ENCODE results near the gene ENTPD6.

The ENTPD6 gene

DNA sequence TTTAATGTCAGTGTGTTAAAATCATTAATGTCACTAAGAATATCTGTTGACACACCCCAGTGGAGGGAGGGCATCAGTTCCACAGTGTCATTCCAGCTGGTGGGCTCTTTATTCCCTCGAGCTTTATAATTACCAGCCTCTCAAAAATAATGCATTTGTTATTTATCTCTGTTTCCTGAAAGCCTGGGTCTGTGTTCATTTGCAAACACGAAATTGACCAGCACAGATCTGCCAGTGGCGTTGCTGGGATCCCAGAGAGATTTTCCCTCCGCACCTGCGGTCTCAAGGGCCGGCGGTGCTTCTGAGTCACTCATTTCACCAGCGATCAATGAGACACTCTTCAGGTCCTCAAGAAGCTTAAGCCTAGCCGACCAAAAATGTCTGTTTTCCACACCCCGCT is 46.7 kb downstream of the ENTPD6 start:
- DNase-seq (ENCODE audit: low read depth in 2 of 2), result no peak

DNA sequence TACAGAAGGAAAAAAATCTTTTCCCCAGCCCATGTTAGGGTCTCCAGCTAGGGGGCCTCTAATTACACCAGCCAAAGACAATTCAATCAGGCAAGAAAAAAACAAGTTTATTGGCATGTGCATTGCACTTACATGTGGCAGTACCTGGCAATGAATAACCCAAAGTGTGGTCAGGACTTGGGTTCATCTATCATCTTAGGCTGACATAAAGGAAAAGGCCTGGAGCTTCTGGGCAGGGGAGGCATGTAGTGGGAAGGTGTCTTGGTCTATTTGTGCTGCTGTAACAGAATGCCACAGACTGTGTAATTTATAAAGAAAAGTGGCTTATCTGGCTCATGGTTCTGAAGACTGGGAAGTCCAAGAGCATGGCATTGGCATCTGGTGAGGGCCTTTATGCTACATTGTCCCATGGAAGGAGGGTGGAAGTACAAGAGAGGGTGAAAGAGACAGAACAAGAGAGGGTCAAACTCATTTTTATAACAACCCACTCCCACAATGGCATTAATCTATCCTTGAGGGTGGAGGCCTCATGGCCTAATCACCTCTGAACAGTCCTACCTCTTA is 48.0 kb downstream of the ENTPD6 start:
- no peak for DNase-seq (ENCODE audit: low read depth in 2 of 2)

DNA sequence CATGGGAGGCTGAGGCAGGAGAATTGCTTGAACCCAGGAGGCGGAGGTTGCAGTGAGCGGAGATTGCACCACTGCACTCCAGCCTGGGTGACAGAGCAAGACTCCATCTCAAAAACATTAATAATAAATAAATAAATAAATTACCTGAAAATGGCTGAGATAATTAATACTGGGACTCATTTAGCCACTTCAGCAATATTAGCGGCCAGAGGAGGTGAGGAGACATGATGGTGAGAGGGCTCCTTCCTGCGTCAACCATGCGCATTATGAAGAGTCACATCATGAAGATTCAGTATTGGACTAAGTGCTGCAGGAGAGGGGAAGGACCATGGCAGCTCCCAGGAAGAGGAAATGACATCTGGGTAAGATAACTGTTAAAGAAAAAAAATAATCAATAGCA is 49.5 kb downstream of the ENTPD6 start:
- no peak for DNase-seq (ENCODE audit: low read depth in 2 of 2)

DNA sequence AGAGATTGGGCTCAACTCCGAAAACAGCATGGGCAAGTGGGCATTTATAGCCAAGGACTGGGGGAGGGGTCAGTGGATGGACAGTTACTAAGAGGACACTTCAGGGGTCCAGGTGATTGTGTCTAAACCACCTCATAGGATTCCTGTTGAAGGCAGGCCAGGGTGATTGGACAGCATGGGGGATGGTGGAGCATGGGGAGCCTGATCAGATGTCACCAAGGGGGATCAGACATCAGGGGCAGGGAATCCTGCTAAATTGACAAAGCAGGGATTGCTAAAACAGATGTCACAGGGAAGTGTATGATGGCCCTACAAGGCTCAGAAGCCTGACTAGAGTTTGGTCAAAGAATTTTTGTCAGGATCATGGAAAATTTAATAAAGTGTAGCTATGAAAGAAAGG is 49.9 kb downstream of the ENTPD6 start:
- DNase-seq (ENCODE audit: low read depth in 2 of 2), result no peak

DNA sequence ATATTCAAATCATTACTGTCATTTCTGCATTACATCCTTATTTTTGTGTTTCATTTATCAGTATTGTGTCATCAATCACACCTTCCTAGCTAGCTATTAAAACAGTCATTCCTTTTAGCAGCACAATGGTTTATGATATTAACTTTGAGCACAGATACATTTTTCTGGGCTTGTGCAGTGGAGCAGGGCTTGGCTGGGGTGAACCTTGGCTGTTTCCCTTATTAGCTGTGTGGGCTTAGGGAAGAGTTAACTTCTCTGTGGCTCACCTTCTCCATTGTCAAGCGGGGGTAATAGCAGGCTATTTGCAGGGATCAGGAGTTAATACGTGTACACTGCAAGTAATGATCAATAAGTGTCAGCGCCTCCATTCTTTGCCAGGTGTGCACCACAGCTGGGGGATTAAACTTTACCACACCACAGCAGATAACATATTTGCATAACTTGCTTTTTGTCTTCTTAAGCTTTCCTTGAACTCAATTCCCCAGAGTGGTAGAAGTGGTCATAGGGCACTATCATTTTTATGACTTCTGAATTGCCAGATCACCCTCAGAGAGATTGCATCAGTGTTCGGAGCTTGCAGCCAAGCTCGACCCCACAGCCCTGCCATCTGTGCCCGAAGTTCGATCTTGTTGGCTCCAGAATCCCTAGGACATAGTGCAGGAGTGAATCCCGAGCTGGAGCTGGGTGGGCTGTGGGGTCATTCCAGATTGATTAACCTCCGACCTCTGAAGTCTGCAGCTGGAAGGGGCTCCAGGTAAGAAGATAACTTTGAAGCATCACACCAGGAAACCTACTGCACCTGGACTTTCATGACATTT is 50.9 kb downstream of the ENTPD6 start:
- no peak for DNase-seq (ENCODE audit: low read depth in 2 of 2)

DNA sequence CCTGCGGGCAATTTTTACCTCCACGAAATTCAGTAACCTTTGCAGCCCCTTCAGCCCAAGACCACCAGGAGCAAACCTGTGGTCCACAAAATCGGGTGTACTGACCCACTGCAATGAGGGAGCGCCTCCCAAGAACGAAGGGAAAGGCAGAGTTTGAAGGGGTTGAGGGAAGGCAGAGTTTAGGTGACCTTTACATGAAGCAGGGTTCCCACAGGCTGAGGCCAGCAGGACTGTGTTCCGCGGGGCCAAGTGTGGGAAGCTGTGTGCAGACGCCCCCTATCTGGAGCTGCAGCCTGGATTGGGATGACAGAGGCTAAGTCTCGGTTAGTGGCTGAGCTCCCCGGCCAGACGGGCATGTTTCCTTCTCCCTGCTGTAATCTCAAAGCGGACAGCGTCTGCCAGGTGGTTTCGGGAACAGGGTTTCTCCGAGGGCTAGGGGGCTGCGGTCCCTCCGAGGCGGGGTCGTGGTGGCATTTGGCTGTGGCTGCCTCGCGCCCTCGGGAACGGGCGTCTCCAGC is 51.5 kb downstream of the ENTPD6 start:
- no peak for DNase-seq (ENCODE audit: low read depth in 2 of 2)

DNA sequence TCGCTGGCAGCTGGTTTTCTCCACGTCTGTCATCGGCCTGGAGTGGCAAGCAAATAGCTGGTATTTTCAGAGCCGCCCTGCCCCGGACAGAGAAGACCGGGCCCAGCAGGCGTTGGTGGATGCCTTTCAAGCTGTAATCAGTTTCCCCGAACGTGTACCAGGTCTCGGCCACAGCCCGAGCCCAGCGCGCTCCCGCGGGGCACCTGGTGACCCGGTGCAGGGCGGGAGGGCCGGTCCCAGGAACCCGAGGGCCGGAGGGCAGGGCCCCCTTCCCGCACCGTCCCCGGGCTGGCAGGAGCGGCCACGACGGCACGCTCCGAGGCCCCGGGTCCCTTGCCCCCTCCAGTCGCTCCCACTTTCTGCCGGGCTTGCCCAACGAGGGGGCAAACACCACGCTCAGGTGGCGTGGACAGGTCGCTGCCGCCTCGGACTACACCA is 52.0 kb downstream of the ENTPD6 start:
- DNase-seq (ENCODE audit: low read depth in 2 of 2), result no peak

DNA sequence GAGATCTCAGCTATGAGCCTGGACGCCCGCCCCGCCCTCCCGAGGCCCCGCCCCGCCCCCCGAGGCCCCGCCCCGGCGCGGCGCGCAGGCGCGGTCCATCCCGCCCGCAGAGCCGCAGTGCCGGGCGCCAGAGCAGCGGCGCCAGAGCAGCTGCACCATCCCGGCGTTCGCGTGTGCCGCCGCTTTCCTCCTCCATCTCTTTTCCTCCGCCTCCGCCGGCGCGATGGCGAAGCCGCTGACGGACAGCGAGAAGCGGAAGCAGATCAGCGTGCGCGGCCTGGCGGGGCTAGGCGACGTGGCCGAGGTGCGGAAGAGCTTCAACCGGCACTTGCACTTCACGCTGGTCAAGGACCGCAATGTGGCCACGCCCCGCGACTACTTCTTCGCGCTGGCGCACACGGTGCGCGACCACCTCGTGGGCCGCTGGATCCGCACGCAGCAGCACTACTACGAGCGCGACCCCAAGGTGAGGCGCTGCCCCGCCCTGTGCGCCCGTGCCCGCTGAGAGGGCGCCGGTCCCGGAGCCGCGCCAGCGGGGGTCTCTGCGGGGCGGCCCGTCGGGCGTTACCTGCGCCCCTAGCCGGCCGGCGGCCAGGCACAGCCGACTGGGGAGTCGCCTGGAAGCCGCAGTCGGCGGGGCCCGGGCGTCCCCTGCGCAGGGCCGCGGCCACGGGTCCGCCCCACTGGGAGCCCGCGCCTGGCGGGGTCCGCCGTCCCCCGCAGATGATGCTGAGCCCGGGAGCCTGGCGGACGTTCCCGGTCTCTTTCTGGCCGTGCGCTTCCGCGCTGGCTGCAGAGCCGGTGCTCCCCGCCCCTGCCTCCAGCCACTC is 52.7 kb downstream of the ENTPD6 start, which contains the start of gene PYGB:
Gene PYGB, plus strand, starts transcription at position 130 of the 830 bp plus-strand sequence. Its CDS starts 94 bp downstream, at position 224.
- DNase-seq (ENCODE audit: low read depth in 2 of 2), result peak; percentile 56 to 63

DNA sequence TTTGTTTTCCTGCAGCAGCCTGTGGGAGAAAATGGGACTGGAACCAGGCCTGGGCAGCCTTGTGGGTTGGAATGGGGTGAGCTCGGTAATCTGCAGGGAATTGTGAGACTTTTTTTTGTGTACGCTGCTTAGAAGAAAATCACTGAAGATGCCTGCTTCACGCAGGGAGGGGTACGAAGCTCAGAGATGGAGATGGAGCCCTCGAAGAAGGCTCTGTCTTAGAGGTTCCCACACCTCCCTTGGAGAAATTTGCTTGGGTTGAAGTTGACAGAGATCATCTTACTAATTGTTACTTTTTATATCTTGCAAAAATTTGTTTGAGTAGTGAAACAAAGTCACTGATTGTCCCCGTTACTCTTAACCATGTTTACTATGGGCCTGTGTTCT is 53.3 kb downstream of the ENTPD6 start:
- DNase-seq (ENCODE audit: low read depth in 2 of 2), result no peak

DNA sequence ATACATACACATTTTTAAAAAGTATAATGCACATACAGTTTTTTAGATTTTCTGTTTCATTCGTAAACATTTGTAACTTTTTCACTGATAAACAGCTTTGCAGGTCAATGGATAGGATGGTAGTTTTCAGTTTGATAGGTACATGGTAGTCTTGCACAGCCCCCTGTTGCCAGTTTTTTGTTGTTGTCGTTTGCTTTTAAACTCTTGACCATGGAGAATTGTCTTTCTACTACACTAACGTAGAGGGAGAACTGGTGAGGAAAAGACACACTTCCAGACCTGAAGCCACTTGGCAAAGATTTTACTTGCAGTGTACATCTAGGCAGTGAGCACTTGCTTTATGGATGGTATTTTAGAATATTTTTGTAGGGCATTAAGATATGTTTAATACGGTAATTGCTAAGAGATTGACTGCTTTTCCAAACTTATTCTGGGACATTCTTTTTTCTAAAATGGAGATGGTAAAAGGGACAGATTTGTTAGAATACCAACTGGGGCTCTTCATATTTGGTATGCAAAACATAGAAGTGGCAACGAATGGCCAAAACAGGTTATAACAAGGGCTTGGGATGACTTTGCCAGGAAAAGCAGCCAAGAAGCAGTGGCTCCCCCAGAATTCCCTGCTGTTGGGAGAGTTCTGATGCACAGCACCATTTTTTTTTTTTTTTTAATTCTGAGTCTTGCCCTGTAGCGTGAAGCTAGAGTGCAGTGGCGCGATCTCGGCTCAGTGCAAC is 53.9 kb downstream of the ENTPD6 start:
- no peak for DNase-seq (ENCODE audit: low read depth in 2 of 2)

DNA sequence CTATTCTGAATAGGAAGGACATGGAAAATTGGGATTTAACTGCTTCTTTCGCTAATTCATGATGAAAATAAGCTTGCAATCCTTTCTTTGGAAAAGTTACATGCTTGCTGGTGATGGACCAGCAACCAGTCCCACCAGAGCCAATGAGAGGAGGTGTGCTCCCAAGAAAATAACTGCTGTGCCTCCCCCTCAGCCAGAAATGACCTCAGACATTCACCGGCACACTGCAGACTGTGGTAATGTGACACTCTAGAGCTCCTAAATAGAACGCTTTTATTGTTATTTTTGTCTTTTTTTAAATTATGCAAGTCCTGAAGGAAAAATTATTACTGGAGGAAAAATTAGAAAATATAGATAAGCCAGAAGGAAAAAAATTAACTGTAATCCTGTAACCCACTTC is 55.0 kb downstream of the ENTPD6 start:
- no peak for DNase-seq (ENCODE audit: low read depth in 2 of 2)

DNA sequence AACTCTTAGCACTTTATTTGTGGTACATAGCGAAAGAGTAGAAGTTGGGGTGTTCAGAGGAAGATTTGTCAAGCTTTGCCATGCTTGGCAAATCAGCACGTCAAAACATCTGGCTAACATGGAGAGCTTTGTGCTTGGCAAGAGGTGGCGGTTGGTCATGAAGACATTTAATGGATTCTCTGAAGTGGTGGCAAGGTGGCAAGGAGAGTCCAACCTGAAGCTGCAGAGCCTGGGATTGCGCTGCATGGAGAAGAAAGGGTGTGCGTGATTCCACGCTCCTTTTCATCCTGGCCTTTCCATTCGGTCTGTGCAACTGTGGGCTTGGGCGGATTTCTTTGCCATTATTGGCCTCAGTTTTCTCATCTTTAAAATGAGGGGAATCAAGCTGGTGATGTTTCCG is 55.5 kb downstream of the ENTPD6 start:
- no peak for DNase-seq (ENCODE audit: low read depth in 2 of 2)

DNA sequence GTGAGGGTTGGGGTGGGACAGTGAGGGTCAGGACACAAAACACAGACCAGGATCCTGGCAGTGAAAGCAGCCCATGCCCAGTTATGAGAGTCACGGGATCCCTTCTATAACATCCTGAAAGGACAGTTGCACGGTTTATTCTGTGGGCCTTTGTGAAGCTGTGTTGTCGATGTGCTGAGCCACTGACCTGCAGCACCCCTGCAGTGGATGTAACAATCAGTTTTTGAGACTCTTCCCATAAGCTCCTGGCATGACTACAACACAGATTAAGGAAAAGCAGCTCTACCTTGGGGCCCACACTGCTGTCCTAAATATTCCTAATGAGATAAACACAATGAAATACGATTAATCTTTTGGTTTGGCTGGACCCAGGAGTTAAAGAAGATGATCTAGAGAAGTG is 56.0 kb downstream of the ENTPD6 start:
- no peak for DNase-seq (ENCODE audit: low read depth in 2 of 2)

DNA sequence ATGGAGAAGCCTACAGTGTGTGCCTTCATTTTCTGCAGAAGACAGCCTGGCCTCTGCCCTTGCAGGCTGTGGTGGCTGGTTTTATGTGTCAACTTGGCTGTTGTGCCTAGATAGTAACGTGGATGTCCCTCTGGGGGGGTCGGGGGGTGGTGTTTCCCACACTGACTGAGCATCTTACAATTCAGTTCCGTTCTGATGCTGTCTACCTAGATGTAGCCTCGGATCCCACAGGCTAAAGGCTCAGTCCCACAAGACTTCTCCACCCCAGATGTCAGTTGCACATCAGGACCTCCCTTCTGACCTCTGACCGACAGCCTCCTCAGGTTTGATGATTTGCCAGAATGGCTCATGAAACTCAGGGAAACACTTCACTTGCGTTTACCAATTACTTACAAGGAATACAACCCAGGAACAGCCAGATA is 56.7 kb downstream of the ENTPD6 start:
- DNase-seq (ENCODE audit: low read depth in 2 of 2), result no peak

DNA sequence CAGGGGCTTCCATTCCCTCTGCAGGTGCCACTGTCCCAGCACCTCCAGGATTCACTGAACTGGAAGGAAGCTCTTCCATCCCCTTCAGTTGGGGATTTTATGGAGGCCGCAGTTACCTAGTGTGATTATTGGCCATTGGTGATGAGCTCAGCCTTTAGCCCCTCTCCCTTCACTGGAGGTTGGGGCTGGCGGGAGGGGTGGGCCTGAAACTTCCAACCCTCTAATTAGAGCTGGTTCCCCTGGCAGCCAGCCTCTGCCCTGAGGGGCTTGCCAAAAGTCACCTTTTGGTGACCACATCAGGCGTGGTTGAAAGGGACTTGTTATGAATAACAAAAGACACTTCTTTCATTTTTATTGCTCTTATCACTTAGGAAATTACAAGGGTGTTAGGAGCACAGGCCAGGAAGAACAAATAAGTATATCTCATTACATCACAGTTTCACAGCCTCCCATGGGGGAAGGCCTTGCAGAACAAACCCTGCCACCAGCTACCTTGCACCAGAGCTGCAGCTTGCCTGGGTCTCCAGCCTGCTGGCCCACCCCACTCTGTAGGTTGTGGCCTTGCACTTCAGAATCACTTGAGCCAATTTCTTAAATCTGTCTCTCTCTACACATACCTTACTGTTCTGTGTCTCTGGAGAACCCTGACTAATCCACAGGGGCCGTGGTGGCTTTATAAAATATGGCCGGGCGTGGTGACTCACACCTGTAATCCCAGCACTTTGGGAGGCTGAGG is 57.3 kb downstream of the ENTPD6 start:
- DNase-seq (ENCODE audit: low read depth in 2 of 2), result no peak

DNA sequence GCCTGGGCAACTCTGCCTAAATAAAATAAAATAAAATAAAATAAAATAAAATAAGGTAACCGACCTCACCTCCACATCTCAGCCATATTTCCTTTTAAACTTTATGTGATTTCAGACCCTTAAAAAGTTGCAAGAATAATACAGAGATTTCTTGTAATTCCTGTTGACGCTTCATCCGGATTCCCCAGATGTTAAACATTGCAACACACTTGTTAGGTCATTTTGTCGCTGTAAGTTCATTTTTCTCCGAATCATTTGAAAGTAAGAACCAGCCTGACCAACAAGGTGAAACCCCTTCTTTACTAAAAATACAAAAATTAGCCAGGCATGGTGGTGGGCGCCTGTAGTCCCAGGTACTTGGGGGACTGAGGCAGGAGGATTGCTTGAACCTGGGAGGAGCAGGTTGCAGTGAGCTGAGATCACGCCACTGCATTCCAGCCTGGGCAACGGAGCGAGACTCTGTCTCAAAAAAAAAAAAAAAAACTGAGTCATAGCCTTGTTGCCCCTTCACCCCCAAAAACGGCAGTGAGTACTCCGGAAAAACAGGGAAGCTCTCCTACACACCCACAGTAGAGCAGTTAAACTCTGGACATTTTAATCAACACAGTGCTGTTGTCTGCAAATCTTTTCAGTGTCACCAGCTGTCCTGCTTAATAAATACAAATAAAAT is 58.2 kb downstream of the ENTPD6 start:
- no peak for DNase-seq (ENCODE audit: low read depth in 2 of 2)

DNA sequence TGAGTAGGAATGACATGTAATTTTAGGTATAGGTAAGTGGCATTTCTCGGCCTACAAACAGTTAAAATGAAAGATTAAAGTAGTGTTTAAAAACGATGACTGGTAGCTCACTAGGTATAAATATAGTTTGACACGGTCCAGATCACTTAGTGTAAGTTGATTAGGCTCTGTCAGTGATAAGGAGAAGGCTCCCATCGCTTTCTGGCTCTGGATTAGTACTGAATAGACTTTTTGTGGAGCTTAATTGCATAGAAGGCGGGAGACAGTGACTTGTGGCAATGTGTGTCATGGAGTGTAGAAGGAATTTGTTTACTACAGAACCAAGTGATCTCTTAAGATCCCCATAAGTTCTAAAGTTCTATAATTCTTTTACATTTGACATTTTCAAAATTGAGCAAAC is 59.1 kb downstream of the ENTPD6 start:
- DNase-seq (ENCODE audit: low read depth in 2 of 2), result no peak

DNA sequence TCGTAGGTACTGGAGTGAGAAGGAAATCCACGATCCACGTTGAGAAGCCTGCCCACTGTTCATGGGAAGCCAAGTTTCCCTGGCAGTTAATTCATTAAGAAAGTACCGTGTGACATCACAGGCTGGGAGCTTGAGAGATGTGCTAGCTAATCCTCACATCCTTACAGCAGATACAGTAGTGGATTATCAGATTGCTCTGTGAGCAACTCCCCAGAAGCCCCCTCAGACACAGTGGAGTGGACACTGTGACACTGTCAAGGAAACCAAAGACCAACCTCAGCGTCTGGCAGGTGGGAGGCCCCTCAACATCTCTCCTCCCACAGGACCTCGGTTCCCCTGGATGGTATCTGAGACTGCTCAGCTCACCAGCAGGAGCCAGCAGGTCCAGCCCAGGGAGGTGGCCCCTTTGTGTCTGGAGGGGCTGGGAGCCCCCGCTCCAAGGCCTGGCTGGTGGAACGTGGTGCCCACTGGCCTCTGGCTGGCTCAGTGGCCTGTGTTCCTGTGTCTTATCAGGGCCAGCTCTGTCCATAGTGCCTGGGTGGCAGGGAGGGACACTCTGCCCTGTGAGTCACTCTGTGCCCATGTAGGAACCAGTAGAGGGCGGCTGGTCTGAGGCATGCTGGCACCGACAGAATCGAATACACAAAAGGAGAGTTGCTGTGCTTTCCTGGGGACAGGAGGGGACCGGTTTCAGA is 59.6 kb downstream of the ENTPD6 start:
- no peak for DNase-seq (ENCODE audit: low read depth in 2 of 2)

DNA sequence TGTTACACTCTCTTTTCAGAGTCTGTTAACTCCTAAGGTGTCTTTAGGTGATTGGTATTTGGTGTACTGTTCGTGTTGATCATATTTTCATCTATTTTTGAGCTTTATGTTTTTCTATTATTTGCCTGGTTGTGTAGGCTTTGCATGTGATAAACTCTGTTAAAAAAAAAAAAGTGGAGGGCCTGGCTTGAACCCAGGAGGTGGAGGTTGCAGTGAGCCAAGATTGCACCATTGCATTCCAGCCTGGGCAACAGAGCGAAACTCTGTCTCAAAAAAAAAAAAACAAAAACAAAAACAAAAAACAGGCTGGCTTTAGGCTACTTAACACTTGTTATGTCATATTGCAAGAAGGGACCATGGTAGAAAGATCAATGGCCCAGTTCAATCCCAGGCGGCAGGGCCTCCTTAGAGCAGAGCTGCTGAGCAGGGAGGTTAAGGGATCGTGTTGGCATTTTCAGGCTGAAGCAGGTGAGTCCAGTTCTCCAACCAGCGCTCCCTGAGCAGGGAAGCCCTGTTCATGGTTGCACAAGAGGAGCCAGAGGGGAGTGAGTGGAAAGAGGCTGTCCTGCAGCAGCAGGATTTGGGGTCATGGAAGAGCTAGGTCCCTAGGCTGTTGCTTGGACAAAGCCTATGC is 60.8 kb downstream of the ENTPD6 start:
- no peak for DNase-seq (ENCODE audit: low read depth in 2 of 2)
